HepG2 (cell line): ENCODE results near the gene BZW1. TPM values are rescaled to one million over a fixed set of nuclear protein-coding genes. Genes with fewer than 3 reads are reported as not detected.

ENCODE experiments used
- AKAP8 ChIP-seq: sonication (generic); formaldehyde crosslinking; IDR thresholded peaks from 2 replicates; pipeline ENCODE4 v1.5.1; 2020; ENCODE audit warnings: mild to moderate bottlenecking, missing genetic modification reagents
- CEBPG ChIP-seq: IDR thresholded peaks from 2 replicates; pipeline ENCODE4 v1.6.1; 2016
- FOXC1 ChIP-seq: sonication (generic); formaldehyde crosslinking; IDR thresholded peaks from 2 replicates; pipeline ENCODE4 v1.8.0; 2022; ENCODE audit warnings: mild to moderate bottlenecking, missing genetic modification reagents, borderline replicate concordance
- FOXP1 ChIP-seq, 2 experiments: fragments of 450-650 bp in 1 of 2; IDR thresholded peaks; 2 replicates each; pipeline ENCODE4 v1.6.1; 2017 to 2018; ENCODE audit warnings: antibody characterized with exemption in 1 of 2
- HCFC1 ChIP-seq: fragments of 150-350 bp; IDR thresholded peaks from 2 replicates; pipeline ENCODE4 v1.6.1; 2014; ENCODE audit warnings: low read depth, low read length
- NR2F6 ChIP-seq, 2 experiments: IDR thresholded peaks; 2 replicates each; pipeline ENCODE4 v1.6.1; 2016; ENCODE audit warnings: antibody characterized with exemption in 1 of 2, mild to moderate bottlenecking in 1 of 2
- RFXAP ChIP-seq: sonication (generic); formaldehyde crosslinking; IDR thresholded peaks from 2 replicates; pipeline ENCODE4 v1.4.0; 2020; ENCODE audit warnings: missing genetic modification reagents, borderline replicate concordance
- SMC3 ChIP-seq: IDR thresholded peaks from 2 replicates; pipeline ENCODE4 v1.6.1; 2011; ENCODE audit warnings: low read length, improper control_type of control experiment
- TARDBP ChIP-seq: sonication (generic); formaldehyde crosslinking; IDR thresholded peaks from 2 replicates; pipeline ENCODE4 v1.8.0; 2022; ENCODE audit warnings: mild to moderate bottlenecking, missing genetic modification reagents
- ZNF451 ChIP-seq: sonication (generic); formaldehyde crosslinking; IDR thresholded peaks from 2 replicates; pipeline ENCODE4 v1.5.0; 2020; ENCODE audit warnings: mild to moderate bottlenecking, missing genetic modification reagents
- ZNF460 ChIP-seq: sonication (generic); formaldehyde crosslinking; IDR thresholded peaks from 2 replicates; pipeline ENCODE4 v1.5.1; 2020; ENCODE audit warnings: missing genetic modification reagents, mild to moderate bottlenecking, borderline replicate concordance
- polyA plus RNA-seq, 8 experiments: library from polyadenylated mRNA; depleted of rRNA in 3 of 8; stranded (reverse) in 7 of 8; unstranded in 1 of 8; fragments of >200 nt; fragmentation: Illumina TruSeq in 4 of 8; extraction: Trizol in 4 of 8; gene quantifications; 2 replicates each; pipeline versions ENCODE4 v1.2.1 to v1.2.3, GENCODE V29; 2011 to 2016; ENCODE audit warnings: low read depth in 4 of 8, missing spikeins in 1 of 8, mixed read lengths in 1 of 8; ENCODE audit not compliant: insufficient read depth in 1 of 8
- total RNA-seq, 5 experiments: library from RNA; depleted of rRNA; stranded (reverse); fragments of >200 nt; fragmentation: Illumina TruSeq; extraction: Trizol; gene quantifications; 2 replicates each; pipeline ENCODE4 v1.2.3, GENCODE V29; 2016; ENCODE audit warnings: low read depth in 1 of 5
- TF ChIP-seq, protein P1 (sequence below): sonication (generic); formaldehyde crosslinking; IDR thresholded peaks from 2 replicates; pipeline ENCODE4 v1.5.1; 2020; ENCODE audit warnings: mild to moderate bottlenecking, missing genetic modification reagents, moderate library complexity
- TF ChIP-seq, protein P2 (sequence below): sonication (generic); formaldehyde crosslinking; IDR thresholded peaks from 2 replicates; pipeline ENCODE4 v1.5.1; 2020; ENCODE audit warnings: missing genetic modification reagents, mild to moderate bottlenecking, borderline replicate concordance
- TF ChIP-seq, protein P3 (sequence below): sonication (generic); formaldehyde crosslinking; IDR thresholded peaks from 2 replicates; pipeline ENCODE4 v1.4.0; 2020; ENCODE audit warnings: missing genetic modification reagents, mild to moderate bottlenecking, borderline replicate concordance
- TF ChIP-seq, protein P4 (sequence below): IDR thresholded peaks from 2 replicates; pipeline ENCODE4 v1.6.1; 2016; ENCODE audit warnings: missing compliant biosample characterization, missing genetic modification reagents, borderline replicate concordance
- TF ChIP-seq, protein P5 (sequence below): sonication (generic); formaldehyde crosslinking; IDR thresholded peaks from 2 replicates; pipeline ENCODE4 v1.5.0; 2020; ENCODE audit warnings: mild to moderate bottlenecking, missing genetic modification reagents

BZW1 gene
- total and polyA plus RNA-seq, 2 of the 13 experiments (the other 11 are each of a cell fraction or from before 2014, with no cell fraction given): 106 to 384 TPM

DNA sequence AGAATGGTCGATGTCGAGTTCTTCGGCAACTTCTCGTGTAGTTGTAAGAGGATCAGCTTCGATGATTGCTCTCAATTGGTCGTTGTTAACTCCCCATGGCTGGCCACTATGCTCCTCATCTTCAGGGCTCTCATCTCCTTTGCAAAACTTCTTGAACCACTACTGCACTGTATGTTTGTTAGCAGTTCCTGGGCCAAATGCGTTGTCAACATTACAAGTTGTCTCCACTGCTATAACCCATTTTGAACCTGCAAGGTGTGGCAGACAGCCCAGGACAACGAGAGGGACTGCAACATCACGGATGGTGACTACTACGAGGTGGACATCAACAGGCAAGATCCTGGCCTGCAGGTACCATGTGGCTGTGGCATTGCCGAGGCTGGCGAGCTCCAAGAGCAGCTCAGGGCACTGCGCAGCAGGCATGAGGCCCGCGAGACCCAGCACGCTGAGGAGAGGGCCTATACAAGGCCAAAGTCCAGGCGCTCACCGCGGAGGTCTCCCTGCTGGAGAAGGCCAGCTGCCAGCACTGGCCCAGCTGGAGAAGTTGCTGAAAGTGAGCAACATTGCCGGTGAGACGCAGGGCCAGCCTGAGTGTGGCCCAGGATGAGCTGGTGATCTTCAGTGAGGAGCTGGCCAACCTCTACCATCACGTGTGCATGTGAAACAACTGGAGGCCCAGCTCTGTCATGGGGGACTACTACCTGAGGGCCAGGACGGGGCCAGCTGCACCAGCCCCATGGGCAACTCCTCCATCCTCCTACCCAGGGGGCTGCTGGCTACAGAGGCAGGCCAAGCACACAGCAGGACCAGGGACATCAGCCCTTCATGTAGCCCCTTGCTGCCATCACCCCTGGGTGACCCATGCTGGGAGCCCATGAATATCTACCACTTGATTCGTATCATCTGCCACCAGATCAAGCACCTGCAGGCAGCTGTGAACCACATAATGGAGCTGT is 32.6 kb downstream of the BZW1 start (continued):
- TF ChIP-seq, protein P1, sequence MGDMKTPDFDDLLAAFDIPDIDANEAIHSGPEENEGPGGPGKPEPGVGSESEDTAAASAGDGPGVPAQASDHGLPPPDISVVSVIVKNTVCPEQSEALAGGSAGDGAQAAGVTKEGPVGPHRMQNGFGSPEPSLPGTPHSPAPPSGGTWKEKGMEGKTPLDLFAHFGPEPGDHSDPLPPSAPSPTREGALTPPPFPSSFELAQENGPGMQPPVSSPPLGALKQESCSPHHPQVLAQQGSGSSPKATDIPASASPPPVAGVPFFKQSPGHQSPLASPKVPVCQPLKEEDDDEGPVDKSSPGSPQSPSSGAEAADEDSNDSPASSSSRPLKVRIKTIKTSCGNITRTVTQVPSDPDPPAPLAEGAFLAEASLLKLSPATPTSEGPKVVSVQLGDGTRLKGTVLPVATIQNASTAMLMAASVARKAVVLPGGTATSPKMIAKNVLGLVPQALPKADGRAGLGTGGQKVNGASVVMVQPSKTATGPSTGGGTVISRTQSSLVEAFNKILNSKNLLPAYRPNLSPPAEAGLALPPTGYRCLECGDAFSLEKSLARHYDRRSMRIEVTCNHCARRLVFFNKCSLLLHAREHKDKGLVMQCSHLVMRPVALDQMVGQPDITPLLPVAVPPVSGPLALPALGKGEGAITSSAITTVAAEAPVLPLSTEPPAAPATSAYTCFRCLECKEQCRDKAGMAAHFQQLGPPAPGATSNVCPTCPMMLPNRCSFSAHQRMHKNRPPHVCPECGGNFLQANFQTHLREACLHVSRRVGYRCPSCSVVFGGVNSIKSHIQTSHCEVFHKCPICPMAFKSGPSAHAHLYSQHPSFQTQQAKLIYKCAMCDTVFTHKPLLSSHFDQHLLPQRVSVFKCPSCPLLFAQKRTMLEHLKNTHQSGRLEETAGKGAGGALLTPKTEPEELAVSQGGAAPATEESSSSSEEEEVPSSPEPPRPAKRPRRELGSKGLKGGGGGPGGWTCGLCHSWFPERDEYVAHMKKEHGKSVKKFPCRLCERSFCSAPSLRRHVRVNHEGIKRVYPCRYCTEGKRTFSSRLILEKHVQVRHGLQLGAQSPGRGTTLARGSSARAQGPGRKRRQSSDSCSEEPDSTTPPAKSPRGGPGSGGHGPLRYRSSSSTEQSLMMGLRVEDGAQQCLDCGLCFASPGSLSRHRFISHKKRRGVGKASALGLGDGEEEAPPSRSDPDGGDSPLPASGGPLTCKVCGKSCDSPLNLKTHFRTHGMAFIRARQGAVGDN (CRISPR knock-in tag): peak; percentile 100
- no peak for TF ChIP-seq AKAP8
- 0 out of 2 replicates have a peak, but pooled peaks have one; percentile 54 for TF ChIP-seq ZNF451 (CRISPR knock-in tag)
- no peak for TF ChIP-seq CEBPG (CRISPR knock-in tag)
- no peak for TF ChIP-seq ZNF460
- TF ChIP-seq HCFC1: no peak
- 0 out of 2 replicates have a peak, but pooled peaks have one; percentile 36 for TF ChIP-seq TARDBP
- peak; percentile 62; the same call in 1 of the 2 replicates for TF ChIP-seq FOXC1 (CRISPR knock-in tag)
- TF ChIP-seq, protein P2, sequence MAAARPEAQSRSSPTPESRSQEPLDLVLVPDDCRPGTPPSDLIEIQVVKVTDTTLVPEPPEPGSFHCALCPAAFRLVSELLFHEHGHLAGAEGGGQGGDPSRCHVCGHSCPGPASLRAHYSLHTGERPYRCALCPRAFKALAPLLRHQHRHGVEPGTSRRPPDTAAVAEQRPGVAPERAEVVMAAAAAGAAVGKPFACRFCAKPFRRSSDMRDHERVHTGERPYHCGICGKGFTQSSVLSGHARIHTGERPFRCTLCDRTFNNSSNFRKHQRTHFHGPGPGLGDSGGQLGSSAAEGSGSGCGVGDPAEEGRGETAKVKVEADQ (CRISPR knock-in tag): no peak
- TF ChIP-seq RFXAP (CRISPR knock-in tag): no peak; the same call in 1 of the 2 replicates
- TF ChIP-seq, protein P3, sequence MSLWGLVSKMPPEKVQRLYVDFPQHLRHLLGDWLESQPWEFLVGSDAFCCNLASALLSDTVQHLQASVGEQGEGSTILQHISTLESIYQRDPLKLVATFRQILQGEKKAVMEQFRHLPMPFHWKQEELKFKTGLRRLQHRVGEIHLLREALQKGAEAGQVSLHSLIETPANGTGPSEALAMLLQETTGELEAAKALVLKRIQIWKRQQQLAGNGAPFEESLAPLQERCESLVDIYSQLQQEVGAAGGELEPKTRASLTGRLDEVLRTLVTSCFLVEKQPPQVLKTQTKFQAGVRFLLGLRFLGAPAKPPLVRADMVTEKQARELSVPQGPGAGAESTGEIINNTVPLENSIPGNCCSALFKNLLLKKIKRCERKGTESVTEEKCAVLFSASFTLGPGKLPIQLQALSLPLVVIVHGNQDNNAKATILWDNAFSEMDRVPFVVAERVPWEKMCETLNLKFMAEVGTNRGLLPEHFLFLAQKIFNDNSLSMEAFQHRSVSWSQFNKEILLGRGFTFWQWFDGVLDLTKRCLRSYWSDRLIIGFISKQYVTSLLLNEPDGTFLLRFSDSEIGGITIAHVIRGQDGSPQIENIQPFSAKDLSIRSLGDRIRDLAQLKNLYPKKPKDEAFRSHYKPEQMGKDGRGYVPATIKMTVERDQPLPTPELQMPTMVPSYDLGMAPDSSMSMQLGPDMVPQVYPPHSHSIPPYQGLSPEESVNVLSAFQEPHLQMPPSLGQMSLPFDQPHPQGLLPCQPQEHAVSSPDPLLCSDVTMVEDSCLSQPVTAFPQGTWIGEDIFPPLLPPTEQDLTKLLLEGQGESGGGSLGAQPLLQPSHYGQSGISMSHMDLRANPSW (CRISPR knock-in tag): no peak
- TF ChIP-seq, protein P4, sequence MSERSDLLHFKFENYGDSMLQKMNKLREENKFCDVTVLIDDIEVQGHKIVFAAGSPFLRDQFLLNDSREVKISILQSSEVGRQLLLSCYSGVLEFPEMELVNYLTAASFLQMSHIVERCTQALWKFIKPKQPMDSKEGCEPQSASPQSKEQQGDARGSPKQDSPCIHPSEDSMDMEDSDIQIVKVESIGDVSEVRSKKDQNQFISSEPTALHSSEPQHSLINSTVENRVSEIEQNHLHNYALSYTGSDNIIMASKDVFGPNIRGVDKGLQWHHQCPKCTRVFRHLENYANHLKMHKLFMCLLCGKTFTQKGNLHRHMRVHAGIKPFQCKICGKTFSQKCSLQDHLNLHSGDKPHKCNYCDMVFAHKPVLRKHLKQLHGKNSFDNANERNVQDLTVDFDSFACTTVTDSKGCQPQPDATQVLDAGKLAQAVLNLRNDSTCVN (CRISPR knock-in tag): no peak; the same call in 1 of the 2 replicates
- no peak for TF ChIP-seq FOXP1 (IDR thresholded peaks at IDR 0.05)
- no peak for TF ChIP-seq FOXP1 (CRISPR knock-in tag; IDR thresholded peaks at IDR 0.05)
- TF ChIP-seq SMC3: no peak
- TF ChIP-seq NR2F6 (IDR thresholded peaks at IDR 0.05): no peak
- peak; percentile 55 for TF ChIP-seq NR2F6 (CRISPR knock-in tag; IDR thresholded peaks at IDR 0.05)
- TF ChIP-seq, protein P5, sequence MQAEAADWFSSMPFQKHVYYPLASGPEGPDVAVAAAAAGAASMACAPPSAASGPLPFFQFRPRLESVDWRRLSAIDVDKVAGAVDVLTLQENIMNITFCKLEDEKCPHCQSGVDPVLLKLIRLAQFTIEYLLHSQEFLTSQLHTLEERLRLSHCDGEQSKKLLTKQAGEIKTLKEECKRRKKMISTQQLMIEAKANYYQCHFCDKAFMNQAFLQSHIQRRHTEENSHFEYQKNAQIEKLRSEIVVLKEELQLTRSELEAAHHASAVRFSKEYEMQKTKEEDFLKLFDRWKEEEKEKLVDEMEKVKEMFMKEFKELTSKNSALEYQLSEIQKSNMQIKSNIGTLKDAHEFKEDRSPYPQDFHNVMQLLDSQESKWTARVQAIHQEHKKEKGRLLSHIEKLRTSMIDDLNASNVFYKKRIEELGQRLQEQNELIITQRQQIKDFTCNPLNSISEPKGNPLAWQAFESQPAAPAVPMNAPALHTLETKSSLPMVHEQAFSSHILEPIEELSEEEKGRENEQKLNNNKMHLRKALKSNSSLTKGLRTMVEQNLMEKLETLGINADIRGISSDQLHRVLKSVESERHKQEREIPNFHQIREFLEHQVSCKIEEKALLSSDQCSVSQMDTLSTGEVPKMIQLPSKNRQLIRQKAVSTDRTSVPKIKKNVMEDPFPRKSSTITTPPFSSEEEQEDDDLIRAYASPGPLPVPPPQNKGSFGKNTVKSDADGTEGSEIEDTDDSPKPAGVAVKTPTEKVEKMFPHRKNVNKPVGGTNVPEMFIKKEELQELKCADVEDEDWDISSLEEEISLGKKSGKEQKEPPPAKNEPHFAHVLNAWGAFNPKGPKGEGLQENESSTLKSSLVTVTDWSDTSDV (CRISPR knock-in tag): peak; percentile 87; the same call in 1 of the 2 replicates
